ENCODE results near the gene ZNF416.
A peak's percentile ranks its signal among the peaks of the same experiment; 100 is the strongest.

The ZNF416 gene

GRCh38 chr19:57578487-57579205 is at the start of gene ZNF416:
ZNF416 (minus strand) TSS chr19:57578911; CDS start chr19:57578704, 207 bp downstream.
- DNase-seq (ENCODE audit: insufficient read length, low spot score) (peak; percentile 99), FAIRE-seq (peak; percentile 62)
- peak; percentile 55; the same call in 1 of the 2 replicates for TF ChIP-seq POLR2A (IDR thresholded peaks at IDR 0.05; ENCODE audit: low read depth, low read length)

- DNase-seq (ENCODE audit: insufficient read length, low spot score): no peak
- no peak for FAIRE-seq
- TF ChIP-seq POLR2A (IDR thresholded peaks at IDR 0.05; ENCODE audit: low read depth, low read length): no peak
Observed at GRCh38 chr19:57623091-57623490, 44.4 kb upstream of the ZNF416 start.

- DNase-seq (ENCODE audit: insufficient read length, low spot score) (no peak), FAIRE-seq (no peak)
- no peak for TF ChIP-seq POLR2A (IDR thresholded peaks at IDR 0.05; ENCODE audit: low read depth, low read length)
Observed at GRCh38 chr19:57620673-57621348, 42.1 kb upstream of the ZNF416 start.

GRCh38 chr19:57615346-57615745 is 36.6 kb upstream of the ZNF416 start:
- no peak for DNase-seq (ENCODE audit: insufficient read length, low spot score)
- no peak for TF ChIP-seq POLR2A (IDR thresholded peaks at IDR 0.05; ENCODE audit: low read depth, low read length)
- FAIRE-seq: no peak

GRCh38 chr19:57613941-57614743 is 35.4 kb upstream of the ZNF416 start, which contains the start of gene ZNF134:
ZNF134 (plus strand) TSS chr19:57614242; CDS start chr19:57619469, 5,227 bp downstream.
- no peak for FAIRE-seq
- peak; percentile 98 for DNase-seq (ENCODE audit: insufficient read length, low spot score)
- peak; percentile 71 for TF ChIP-seq POLR2A (IDR thresholded peaks at IDR 0.05; ENCODE audit: low read depth, low read length)

GRCh38 chr19:57611113-57611512 is 32.4 kb upstream of the ZNF416 start:
- no peak for DNase-seq (ENCODE audit: insufficient read length, low spot score)
- no peak for FAIRE-seq
- no peak for TF ChIP-seq POLR2A (IDR thresholded peaks at IDR 0.05; ENCODE audit: low read depth, low read length)

GRCh38 chr19:57606931-57607330 is 28.2 kb upstream of the ZNF416 start:
- no peak for FAIRE-seq
- no peak for DNase-seq (ENCODE audit: insufficient read length, low spot score)
- no peak for TF ChIP-seq POLR2A (IDR thresholded peaks at IDR 0.05; ENCODE audit: low read depth, low read length)

GRCh38 chr19:57599761-57600383 is 21.2 kb upstream of the ZNF416 start, which contains the start of gene ZNF530:
ZNF530 (plus strand) TSS chr19:57599885; CDS start chr19:57604346, 4,461 bp downstream.
- DNase-seq (ENCODE audit: insufficient read length, low spot score): peak; percentile 96
- peak; percentile 87 for TF ChIP-seq POLR2A (IDR thresholded peaks at IDR 0.05; ENCODE audit: low read depth, low read length)
- FAIRE-seq: peak; percentile 45

GRCh38 chr19:57599377-57599760 is 20.7 kb upstream of the ZNF416 start:
- FAIRE-seq: no peak
- no peak for TF ChIP-seq POLR2A (IDR thresholded peaks at IDR 0.05; ENCODE audit: low read depth, low read length)
- no peak for DNase-seq (ENCODE audit: insufficient read length, low spot score)

- peak; percentile 36 for FAIRE-seq
- TF ChIP-seq POLR2A (IDR thresholded peaks at IDR 0.05; ENCODE audit: low read depth, low read length): no peak
Observed at GRCh38 chr19:57587529-57587928, 8.8 kb upstream of the ZNF416 start.

GRCh38 chr19:57583521-57584416 is 5.1 kb upstream of the ZNF416 start, which contains the start of gene ZIK1:
ZIK1 (plus strand) TSS chr19:57584145; CDS start chr19:57584357, 212 bp downstream.
- TF ChIP-seq POLR2A (IDR thresholded peaks at IDR 0.05; ENCODE audit: low read depth, low read length): no peak; the same call in 1 of the 2 replicates
- DNase-seq (ENCODE audit: insufficient read length, low spot score) (no peak), FAIRE-seq (no peak)

More at GRCh38 chr19:57587529-57587928, 8.8 kb upstream of the ZNF416 start:
- DNase-seq (ENCODE audit: insufficient read length, low spot score): peak; percentile 97

- DNase-seq (ENCODE audit: insufficient read length, low spot score) (no peak), FAIRE-seq (no peak)
- no peak for TF ChIP-seq POLR2A (IDR thresholded peaks at IDR 0.05; ENCODE audit: low read depth, low read length)
Observed at GRCh38 chr19:57583104-57583520, 4.4 kb upstream of the ZNF416 start.

Measured in H54 (cell line).